Caco-2 (cell line): ENCODE data around the gene PPP6R3. TPM values are rescaled to one million over a fixed set of nuclear protein-coding genes. Genes with fewer than 3 reads are reported as not detected.
A peak's percentile ranks its signal among the peaks of the same experiment; 100 is the strongest.

Experiments used
- BruUV-seq: library from RNA; stranded (reverse); fragments of 400-500 nt; replicated peaks from 2 replicates; lab custom pipeline; 2021; lab: Mats Ljungman, UMichigan
- CTCF ChIA-PET: fragments of 300-600 bp; sonication (Branson Sonifier 250); formaldehyde crosslinking; loops from one replicate; lab custom pipeline; 2022; ENCODE audit warnings: antibody characterized with exemption; lab: Charles Lee
- POLR2A ChIA-PET: fragments of 300-600 bp; sonication (Branson Sonifier 250); formaldehyde crosslinking; loops from one replicate; lab custom pipeline; 2022; ENCODE audit warnings: antibody characterized with exemption; lab: Charles Lee
- DNase-seq, 2 experiments: peaks; one replicate each; pipeline versions ENCODE4 v3.0.0 to v3.0.0-alpha.2; 2020 to 2022
- H3K27me3 ChIP-seq: replicated peaks from 2 replicates; pipeline ENCODE4 v1.6.0; 2011; ENCODE audit warnings: low read length; ENCODE audit not compliant: control insufficient read depth, insufficient read depth
- H3K36me3 ChIP-seq: 2 replicates; pipeline ENCODE4 v1.5.1; 2011; ENCODE audit warnings: low read length; ENCODE audit not compliant: control insufficient read depth, insufficient read depth
- H3K4me1 ChIP-seq: fragments of 250-450 bp; sonication (Bioruptor Pico); 2 replicates; pipeline ENCODE4 v1.5.1; 2020; ENCODE audit warnings: mild to moderate bottlenecking
- H3K4me3 ChIP-seq: 2 replicates; pipeline ENCODE4 v1.5.1; 2011; ENCODE audit warnings: low read depth, mild to moderate bottlenecking, control low read depth, low read length
- H3K9me3 ChIP-seq: fragments of 250-450 bp; sonication (Bioruptor Pico); 2 replicates; pipeline ENCODE4 v1.5.1; 2020; ENCODE audit warnings: mild to moderate bottlenecking, moderate library complexity
- H3K27ac Mint-ChIP-seq: one replicate; pipeline ENCODE4 v1.8.0; 2022; ENCODE audit warnings: mixed read lengths; ENCODE audit not compliant: unreplicated experiment
- H3K27me3 Mint-ChIP-seq: one replicate; pipeline ENCODE4 v1.8.0; 2022; ENCODE audit warnings: mixed read lengths; ENCODE audit not compliant: insufficient read depth, unreplicated experiment
- H3K36me3 Mint-ChIP-seq: one replicate; pipeline ENCODE4 v1.8.0; 2022; ENCODE audit warnings: mild to moderate bottlenecking, mixed read lengths; ENCODE audit not compliant: insufficient read depth, unreplicated experiment
- H3K4me1 Mint-ChIP-seq: one replicate; pipeline ENCODE4 v1.8.0; 2022; ENCODE audit warnings: low read depth, mixed read lengths; ENCODE audit not compliant: unreplicated experiment
- H3K4me3 Mint-ChIP-seq: one replicate; pipeline ENCODE4 v1.8.0; 2022; ENCODE audit warnings: mild to moderate bottlenecking, moderate library complexity, mixed read lengths; ENCODE audit not compliant: unreplicated experiment
- H3K9me3 Mint-ChIP-seq: one replicate; pipeline ENCODE4 v1.8.0; 2022; ENCODE audit warnings: mixed read lengths; ENCODE audit not compliant: unreplicated experiment
- CTCF ChIP-seq, 2 experiments: fragments of 200-600 bp in 1 of 2; IDR thresholded peaks; 1 replicate in 1 of 2; 2 replicates in 1 of 2; pipeline versions ENCODE4 v1.5.1 to v1.8.0; 2011 to 2022; ENCODE audit warnings: antibody characterized with exemption in 1 of 2, control low read depth in 1 of 2, inconsistent platforms in 1 of 2, low read depth in 1 of 2, low read length in 1 of 2, mild to moderate bottlenecking in 1 of 2, moderate library complexity in 1 of 2; ENCODE audit not compliant: insufficient read depth in 1 of 2, severe bottlenecking in 1 of 2, unreplicated experiment in 1 of 2
- intact Hi-C: fragments of 100-400 bp; cut with micrococcal nuclease; formaldehyde crosslinking; loops from one replicate; pipeline ENCODE4 v1.10.0; 2022; ENCODE audit not compliant: unreplicated experiment
- total RNA-seq: library from RNA; stranded (reverse); gene quantifications from 2 replicates; pipeline ENCODE4 v1.2.3, GENCODE V29; 2022

PPP6R3 gene
- total RNA-seq, 1 experiment from 2014 or later, result 276 TPM

- peaks cover 61% of the 10 kb centered on the region for H3K36me3 Mint-ChIP-seq
- TF ChIP-seq CTCF (IDR thresholded peaks at IDR 0.05; ENCODE audit: insufficient read depth in 1 of 2, low read depth in 1 of 2, low read length in 1 of 2, severe bottlenecking in 1 of 2, unreplicated experiment in 1 of 2), result no peak
- no peak overlapping the region for H3K4me3 Mint-ChIP-seq
- Histone ChIP-seq H3K9me3 (no peaks in the 10 kb centered on the region), H3K4me3 (no peak overlapping the region), H3K36me3 (peaks cover 13% of the 10 kb centered on the region), H3K27me3 (no peaks in the 10 kb centered on the region), H3K4me1 (no peaks in the 10 kb centered on the region)
- intact Hi-C loops, result no loop called here
- BruUV-seq, result no TSS peak
- CTCF ChIA-PET, result no interaction called here
- H3K4me1 Mint-ChIP-seq, result no peaks in the 10 kb centered on the region
- H3K27me3 Mint-ChIP-seq, result no peaks in the 10 kb centered on the region
- peak in 1 of 2 experiments; percentile 38 for DNase-seq
- H3K27ac Mint-ChIP-seq, result no peak overlapping the region
- POLR2A ChIA-PET, result no interaction called here
- H3K9me3 Mint-ChIP-seq, result no peaks in the 10 kb centered on the region
These were observed 11.9 kb upstream of the PPP6R3 start for GRCh38 chr11:68448604-68449011.

- DNase-seq, result peak in 1 of 2 experiments; percentile 42
- Mint-ChIP-seq H3K4me1 (no peaks in the 10 kb centered on the region), H3K9me3 (no peaks in the 10 kb centered on the region), H3K36me3 (peaks cover 50% of the 10 kb centered on the region), H3K27ac (no peak overlapping the region), H3K27me3 (no peaks in the 10 kb centered on the region), H3K4me3 (no peak overlapping the region)
- intact Hi-C loops, result no loop called here
- Histone ChIP-seq H3K27me3 (no peaks in the 10 kb centered on the region), H3K4me3 (no peak overlapping the region), H3K4me1 (no peaks in the 10 kb centered on the region), H3K9me3 (no peaks in the 10 kb centered on the region), H3K36me3 (peaks cover 13% of the 10 kb centered on the region)
- TF ChIP-seq CTCF (IDR thresholded peaks at IDR 0.05; ENCODE audit: insufficient read depth in 1 of 2, low read depth in 1 of 2, low read length in 1 of 2, severe bottlenecking in 1 of 2, unreplicated experiment in 1 of 2), result no peak
- no TSS peak for BruUV-seq
- ChIA-PET CTCF (no interaction called here), POLR2A (no interaction called here)
These were observed 10.6 kb upstream of the PPP6R3 start for GRCh38 chr11:68449951-68450350.

- Histone ChIP-seq H3K9me3 (no peaks in the 10 kb centered on the region), H3K4me1 (no peaks in the 10 kb centered on the region), H3K36me3 (peaks cover 13% of the 10 kb centered on the region), H3K27me3 (no peaks in the 10 kb centered on the region), H3K4me3 (no peak overlapping the region)
- no peak for TF ChIP-seq CTCF (IDR thresholded peaks at IDR 0.05; ENCODE audit: insufficient read depth in 1 of 2, low read depth in 1 of 2, low read length in 1 of 2, severe bottlenecking in 1 of 2, unreplicated experiment in 1 of 2)
- Mint-ChIP-seq H3K9me3 (no peaks in the 10 kb centered on the region), H3K27ac (no peak overlapping the region), H3K36me3 (peaks cover 49% of the 10 kb centered on the region), H3K27me3 (no peaks in the 10 kb centered on the region), H3K4me3 (no peak overlapping the region), H3K4me1 (peaks cover under 1% of the 10 kb centered on the region)
- no TSS peak for BruUV-seq
- ChIA-PET POLR2A (no interaction called here), CTCF (no interaction called here)
- intact Hi-C loops, result no loop called here
- DNase-seq, result no peak
These were observed 9.8 kb upstream of the PPP6R3 start for GRCh38 chr11:68450711-68451110.
